Hepatocyte (in vitro differentiated cells): Measurements from ENCODE around the gene F8. TPM values are rescaled to one million over a fixed set of nuclear protein-coding genes. Genes with fewer than 3 reads are reported as not detected.

Experiments used
- DNase-seq: peaks from one replicate; pipeline ENCODE4 v3.0.0-alpha.2; 2016; ENCODE audit warnings: low spot score
- H2AFZ ChIP-seq: fragments of 200-600 bp; sonication (generic); 2 replicates; pipeline ENCODE4 v1.6.0; 2016; ENCODE audit warnings: antibody characterized with exemption, mild to moderate bottlenecking
- H3K27ac ChIP-seq: fragments of 200-600 bp; sonication (generic); 2 replicates; pipeline ENCODE4 v1.5.1; 2016; ENCODE audit warnings: mild to moderate bottlenecking
- H3K27me3 ChIP-seq: fragments of 200-600 bp; sonication (generic); 2 replicates; pipeline ENCODE4 v1.6.1; 2016
- H3K36me3 ChIP-seq: fragments of 200-600 bp; sonication (generic); replicated peaks from 2 replicates; pipeline ENCODE4 v1.5.1; 2016; ENCODE audit warnings: low read depth; ENCODE audit not compliant: insufficient read depth
- H3K4me1 ChIP-seq: fragments of 200-600 bp; sonication (generic); 2 replicates; pipeline ENCODE4 v1.5.1; 2016; ENCODE audit warnings: mild to moderate bottlenecking, moderate library complexity; ENCODE audit not compliant: insufficient read depth
- H3K4me2 ChIP-seq: fragments of 200-600 bp; sonication (generic); 2 replicates; pipeline ENCODE4 v1.6.0; 2016
- H3K4me3 ChIP-seq: fragments of 200-600 bp; sonication (generic); 2 replicates; pipeline ENCODE4 v1.5.1; 2016; ENCODE audit warnings: mild to moderate bottlenecking
- H3K79me2 ChIP-seq: fragments of 200-600 bp; sonication (generic); 2 replicates; pipeline ENCODE4 v1.6.0; 2017; ENCODE audit warnings: mild to moderate bottlenecking
- H3K9me2 ChIP-seq: fragments of 200-600 bp; sonication (generic); replicated peaks from 2 replicates; pipeline ENCODE4 v1.6.0; 2017; ENCODE audit warnings: mild to moderate bottlenecking; ENCODE audit not compliant: insufficient read depth
- H3K9me3 ChIP-seq: fragments of 200-600 bp; sonication (generic); 2 replicates; pipeline ENCODE4 v1.5.1; 2016; ENCODE audit warnings: low read depth, mild to moderate bottlenecking
- H4K20me1 ChIP-seq: fragments of 200-600 bp; sonication (generic); 2 replicates; pipeline ENCODE4 v1.6.0; 2016; ENCODE audit warnings: mild to moderate bottlenecking; ENCODE audit not compliant: insufficient read depth, poor library complexity, severe bottlenecking
- EZH2 ChIP-seq: fragments of 200-600 bp; sonication (generic); IDR thresholded peaks from 2 replicates; pipeline ENCODE4 v1.6.1; 2016; ENCODE audit warnings: antibody characterized with exemption, mild to moderate bottlenecking, borderline replicate concordance
- EZH2phosphoT487 ChIP-seq: fragments of 200-600 bp; sonication (generic); IDR thresholded peaks from one replicate; pipeline ENCODE4 v1.6.1; 2018; ENCODE audit warnings: antibody characterized with exemption, mild to moderate bottlenecking, low read depth, moderate library complexity; ENCODE audit not compliant: unreplicated experiment, severe bottlenecking
- WGBS: methylation state at CpG from one replicate; pipeline ENCODE4 v1.1.6; 2016; ENCODE audit warnings: low lambda C conversion rate; ENCODE audit errors: missing lambda C conversion rate; 5-methylcytosine and 5-hydroxymethylcytosine counted together
- polyA plus RNA-seq: library from polyadenylated mRNA; unstranded; fragments of >200 nt; fragmentation: Nextera tagmentation; extraction: Ambion mirVana; gene quantifications from 2 replicates; pipeline ENCODE4 v1.2.1, GENCODE V29; 2016
- total RNA-seq: library from RNA; depleted of rRNA; stranded (reverse); fragments of >200 nt; gene quantifications from 2 replicates; pipeline ENCODE4 v1.2.3, GENCODE V29; 2014
- TF ChIP-seq, protein P1 (sequence below): fragments of 200-600 bp; sonication (generic); IDR thresholded peaks from 2 replicates; pipeline ENCODE4 v1.5.1; 2016; ENCODE audit warnings: antibody characterized with exemption, mild to moderate bottlenecking; ENCODE audit not compliant: poor library complexity

F8 gene
- total and polyA plus RNA-seq, 2 experiments from 2014 or later = 0.92 to 1.4 TPM

- Histone ChIP-seq H3K4me3 (no peak overlapping the region), H2AFZ (no peak overlapping the region), H3K27me3 (no peaks in the 10 kb centered on the region), H3K9me2 (no peaks in the 10 kb centered on the region), H3K27ac (no peak overlapping the region), H3K36me3 (no peaks in the 10 kb centered on the region), H3K79me2 (no peaks in the 10 kb centered on the region), H3K4me2 (no peak overlapping the region), H4K20me1 (no peaks in the 10 kb centered on the region), H3K4me1 (no peaks in the 10 kb centered on the region), H3K9me3 (no peaks in the 10 kb centered on the region)
- TF ChIP-seq, protein P1, sequence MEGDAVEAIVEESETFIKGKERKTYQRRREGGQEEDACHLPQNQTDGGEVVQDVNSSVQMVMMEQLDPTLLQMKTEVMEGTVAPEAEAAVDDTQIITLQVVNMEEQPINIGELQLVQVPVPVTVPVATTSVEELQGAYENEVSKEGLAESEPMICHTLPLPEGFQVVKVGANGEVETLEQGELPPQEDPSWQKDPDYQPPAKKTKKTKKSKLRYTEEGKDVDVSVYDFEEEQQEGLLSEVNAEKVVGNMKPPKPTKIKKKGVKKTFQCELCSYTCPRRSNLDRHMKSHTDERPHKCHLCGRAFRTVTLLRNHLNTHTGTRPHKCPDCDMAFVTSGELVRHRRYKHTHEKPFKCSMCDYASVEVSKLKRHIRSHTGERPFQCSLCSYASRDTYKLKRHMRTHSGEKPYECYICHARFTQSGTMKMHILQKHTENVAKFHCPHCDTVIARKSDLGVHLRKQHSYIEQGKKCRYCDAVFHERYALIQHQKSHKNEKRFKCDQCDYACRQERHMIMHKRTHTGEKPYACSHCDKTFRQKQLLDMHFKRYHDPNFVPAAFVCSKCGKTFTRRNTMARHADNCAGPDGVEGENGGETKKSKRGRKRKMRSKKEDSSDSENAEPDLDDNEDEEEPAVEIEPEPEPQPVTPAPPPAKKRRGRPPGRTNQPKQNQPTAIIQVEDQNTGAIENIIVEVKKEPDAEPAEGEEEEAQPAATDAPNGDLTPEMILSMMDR = no peak
- TF ChIP-seq EZH2 (no peak), EZH2phosphoT487 (no peak)
- 86% methylated on average over 2 of the region's 2 CpGs for WGBS
- no peak for DNase-seq
Observed at GRCh38 chrX:155005190-155005589, 17.3 kb downstream of the F8 start.

DNA sequence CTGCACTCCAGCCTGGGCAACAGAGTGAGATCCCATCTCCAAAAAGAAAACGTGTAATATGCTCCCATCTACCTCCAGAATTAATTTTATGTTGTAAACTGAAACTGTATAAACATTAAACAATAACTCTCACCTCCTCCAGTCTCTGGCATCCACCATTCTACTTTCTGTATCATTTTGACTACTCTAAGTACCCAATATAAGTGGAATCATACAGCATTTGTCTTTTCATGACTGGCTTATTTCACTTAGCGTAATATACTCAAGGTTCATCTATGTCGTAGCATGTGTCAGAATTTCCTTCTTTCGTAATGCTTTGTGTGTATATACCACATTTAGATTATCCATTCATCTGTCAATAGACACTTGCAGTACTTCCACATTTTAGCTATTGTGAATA is 20.6 kb downstream of the F8 start:
- H3K9me3 ChIP-seq = no peaks in the 10 kb centered on the region
- 82% methylated on average over 4 of the region's 4 CpGs for WGBS
- TF ChIP-seq EZH2phosphoT487 (no peak), EZH2 (no peak)
- TF ChIP-seq, protein P1 = no peak

DNA sequence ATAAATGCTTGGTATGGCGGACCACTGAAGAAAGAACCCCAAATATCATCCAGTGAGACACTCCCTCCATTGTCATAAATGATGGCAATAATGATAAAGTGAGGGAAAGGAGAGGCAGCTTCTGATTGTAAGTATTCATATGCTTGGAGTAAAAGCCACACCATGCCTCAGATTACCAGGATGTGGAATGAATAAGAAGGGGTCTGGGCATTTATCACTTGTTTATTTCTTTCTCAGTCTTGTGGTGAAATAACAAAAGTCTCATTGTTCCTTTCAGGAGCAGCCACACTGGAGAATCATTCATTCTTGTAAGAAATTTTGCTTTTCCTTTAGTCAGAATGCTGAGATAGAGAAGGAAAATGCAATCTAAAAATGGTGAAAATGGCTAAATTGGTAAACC is 21.7 kb downstream of the F8 start:
- H3K4me1 ChIP-seq = no peaks in the 10 kb centered on the region
- H3K36me3 ChIP-seq = no peaks in the 10 kb centered on the region
- H3K27ac ChIP-seq = no peak overlapping the region
- TF ChIP-seq EZH2phosphoT487 = no peak
- no peak for TF ChIP-seq EZH2
- TF ChIP-seq, protein P1 = no peak
- 67% methylated on average over 1 of the region's 1 CpG for WGBS
- no peaks in the 10 kb centered on the region for H3K79me2 ChIP-seq
- no peaks in the 10 kb centered on the region for H3K9me3 ChIP-seq
- no peak overlapping the region for H3K4me3 ChIP-seq
- DNase-seq = no peak
- no peak overlapping the region for H3K4me2 ChIP-seq
- H3K9me2 ChIP-seq = no peaks in the 10 kb centered on the region
- H2AFZ ChIP-seq = no peak overlapping the region
- H4K20me1 ChIP-seq = no peaks in the 10 kb centered on the region
- H3K27me3 ChIP-seq = no peaks in the 10 kb centered on the region

More for the DNA sequence above, 20.6 kb downstream of the F8 start:
- Histone ChIP-seq H3K9me2 (no peaks in the 10 kb centered on the region), H3K27ac (no peak overlapping the region), H2AFZ (no peak overlapping the region), H3K4me1 (no peaks in the 10 kb centered on the region), H4K20me1 (no peaks in the 10 kb centered on the region), H3K79me2 (no peaks in the 10 kb centered on the region), H3K27me3 (no peaks in the 10 kb centered on the region), H3K4me3 (no peak overlapping the region), H3K4me2 (no peak overlapping the region), H3K36me3 (no peaks in the 10 kb centered on the region)
- DNase-seq = no peak
